WTC11 (cell line): ENCODE results near the gene CDCA8. TPM values are rescaled to one million over a fixed set of nuclear protein-coding genes. Genes with fewer than 3 reads are reported as not detected.
A peak's percentile ranks its signal among the peaks of the same experiment; 100 is the strongest.

Source experiments
- ATAC-seq: fragments of 200-7000 bp; cut with Tn5 transposase; 2 replicates; pipeline ENCODE4 v1.10.0; 2021; ENCODE audit warnings: mild to moderate bottlenecking, moderate library complexity
- CTCF ChIA-PET: fragments of 300-600 bp; sonication (Branson Sonifier 250); formaldehyde crosslinking; loops from one replicate; lab custom pipeline; 2021; ENCODE audit warnings: antibody characterized with exemption; lab: Charles Lee
- POLR2A ChIA-PET: fragments of 350-600 bp; sonication (Branson Sonifier 250); formaldehyde crosslinking; loops from one replicate; lab custom pipeline; 2021; ENCODE audit warnings: antibody characterized with exemption; lab: Charles Lee
- DNase-seq: peaks from one replicate; pipeline ENCODE4 v3.0.0; 2021; ENCODE audit warnings: low spot score
- H3K27ac Mint-ChIP-seq: 2 replicates; pipeline ENCODE4 v1.8.0; 2021; ENCODE audit warnings: mixed read lengths
- H3K27me3 Mint-ChIP-seq: 2 replicates; pipeline ENCODE4 v1.8.0; 2021; ENCODE audit warnings: low read depth, mild to moderate bottlenecking, moderate library complexity, mixed read lengths
- H3K36me3 Mint-ChIP-seq: 2 replicates; pipeline ENCODE4 v1.8.0; 2021; ENCODE audit warnings: mixed read lengths
- H3K4me1 Mint-ChIP-seq: 2 replicates; pipeline ENCODE4 v1.8.0; 2022; ENCODE audit warnings: mixed read lengths
- H3K4me3 Mint-ChIP-seq: 2 replicates; pipeline ENCODE4 v1.8.0; 2021; ENCODE audit warnings: mild to moderate bottlenecking, moderate library complexity, mixed read lengths
- H3K9me3 Mint-ChIP-seq: 2 replicates; pipeline ENCODE4 v1.8.0; 2021; ENCODE audit warnings: mixed read lengths
- ARID4B ChIP-seq: sonication (generic); formaldehyde crosslinking; IDR thresholded peaks from 2 replicates; pipeline ENCODE4 v1.8.0; 2023; ENCODE audit warnings: missing genetic modification reagents, mild to moderate bottlenecking, borderline replicate concordance
- ATF1 ChIP-seq: sonication (generic); formaldehyde crosslinking; IDR thresholded peaks from 2 replicates; pipeline ENCODE4 v1.8.1; 2023; ENCODE audit warnings: mild to moderate bottlenecking, moderate library complexity, missing genetic modification reagents
- FOXK1 ChIP-seq: sonication (generic); formaldehyde crosslinking; IDR thresholded peaks from 2 replicates; pipeline ENCODE4 v1.8.0; 2022; ENCODE audit warnings: mild to moderate bottlenecking, moderate library complexity, missing genetic modification reagents
- GABPB1 ChIP-seq: sonication (generic); formaldehyde crosslinking; IDR thresholded peaks from 2 replicates; pipeline ENCODE4 v1.8.1; 2023; ENCODE audit warnings: mild to moderate bottlenecking, missing genetic modification reagents
- GRHL2 ChIP-seq: fragments of 250-450 bp; sonication (Bioruptor Pico); IDR thresholded peaks from 2 replicates; pipeline ENCODE4 v1.8.0; 2022; ENCODE audit warnings: mild to moderate bottlenecking, moderate library complexity; ENCODE audit not compliant: insufficient replicate concordance, severe bottlenecking
- GTF2I ChIP-seq: fragments of 250-450 bp; sonication (Bioruptor Pico); conservative IDR thresholded peaks from 2 replicates; pipeline ENCODE4 v1.4.0; 2021; ENCODE audit warnings: mild to moderate bottlenecking
- HMGA2 ChIP-seq: fragments of 250-450 bp; sonication (Bioruptor Pico); IDR thresholded peaks from 2 replicates; pipeline ENCODE4 v1.4.0; 2021; ENCODE audit warnings: mild to moderate bottlenecking, moderate library complexity
- MYBL2 ChIP-seq: sonication (generic); formaldehyde crosslinking; IDR thresholded peaks from 2 replicates; pipeline ENCODE4 v1.8.1; 2023; ENCODE audit warnings: mild to moderate bottlenecking, moderate library complexity, missing genetic modification reagents
- NFATC4 ChIP-seq: fragments of 250-450 bp; sonication (Bioruptor Pico); IDR thresholded peaks from 2 replicates; pipeline ENCODE4 v1.9.0; 2021; ENCODE audit warnings: mild to moderate bottlenecking
- NR3C1 ChIP-seq: sonication (generic); formaldehyde crosslinking; conservative IDR thresholded peaks from 2 replicates; pipeline ENCODE4 v1.8.1; 2023; ENCODE audit warnings: low read depth, mild to moderate bottlenecking, missing genetic modification reagents
- RELA ChIP-seq: sonication (generic); formaldehyde crosslinking; IDR thresholded peaks from 2 replicates; pipeline ENCODE4 v1.8.1; 2022; ENCODE audit warnings: missing genetic modification reagents, mild to moderate bottlenecking, borderline replicate concordance
- SMAD3 ChIP-seq: sonication (generic); formaldehyde crosslinking; IDR thresholded peaks from 2 replicates; pipeline ENCODE4 v1.8.0; 2022; ENCODE audit warnings: missing genetic modification reagents, mild to moderate bottlenecking, borderline replicate concordance
- ZMAT4 ChIP-seq: fragments of 250-450 bp; sonication (Bioruptor Pico); IDR thresholded peaks from 2 replicates; pipeline ENCODE4 v1.9.0; 2021; ENCODE audit warnings: mild to moderate bottlenecking
- ZNF219 ChIP-seq: sonication (generic); formaldehyde crosslinking; IDR thresholded peaks from 2 replicates; pipeline ENCODE4 v1.8.0; 2023; ENCODE audit warnings: missing genetic modification reagents, mild to moderate bottlenecking, borderline replicate concordance
- ZNF263 ChIP-seq: sonication (generic); formaldehyde crosslinking; IDR thresholded peaks from 2 replicates; pipeline ENCODE4 v1.8.1; 2022; ENCODE audit warnings: low read depth, mild to moderate bottlenecking, moderate library complexity, missing genetic modification reagents
- ZNF512 ChIP-seq: sonication (generic); formaldehyde crosslinking; IDR thresholded peaks from 2 replicates; pipeline ENCODE4 v1.8.1; 2022; ENCODE audit warnings: missing genetic modification reagents, borderline replicate concordance
- total RNA-seq: library from RNA; stranded (reverse); gene quantifications from 3 replicates; pipeline ENCODE4 v1.2.3, GENCODE V29; 2021
- TF ChIP-seq, protein P1 (sequence below): sonication (generic); formaldehyde crosslinking; conservative IDR thresholded peaks from 2 replicates; pipeline ENCODE4 v1.8.1; 2023; ENCODE audit warnings: mild to moderate bottlenecking, low read depth, missing genetic modification reagents, moderate library complexity
- TF ChIP-seq, protein P2 (sequence below): sonication (generic); formaldehyde crosslinking; IDR thresholded peaks from 2 replicates; pipeline ENCODE4 v1.8.1; 2022; ENCODE audit warnings: low read depth, missing genetic modification reagents, borderline replicate concordance
- TF ChIP-seq, protein P3 (sequence below): sonication (generic); formaldehyde crosslinking; IDR thresholded peaks from 2 replicates; pipeline ENCODE4 v1.8.0; 2023; ENCODE audit warnings: missing genetic modification reagents
- TF ChIP-seq, protein P4 (sequence below): fragments of 250-450 bp; sonication (Bioruptor Pico); IDR thresholded peaks from 2 replicates; pipeline ENCODE4 v1.9.0; 2021; ENCODE audit warnings: mild to moderate bottlenecking

The CDCA8 gene
- total RNA-seq, 1 experiment from 2014 or later = 47.7 TPM

DNA sequence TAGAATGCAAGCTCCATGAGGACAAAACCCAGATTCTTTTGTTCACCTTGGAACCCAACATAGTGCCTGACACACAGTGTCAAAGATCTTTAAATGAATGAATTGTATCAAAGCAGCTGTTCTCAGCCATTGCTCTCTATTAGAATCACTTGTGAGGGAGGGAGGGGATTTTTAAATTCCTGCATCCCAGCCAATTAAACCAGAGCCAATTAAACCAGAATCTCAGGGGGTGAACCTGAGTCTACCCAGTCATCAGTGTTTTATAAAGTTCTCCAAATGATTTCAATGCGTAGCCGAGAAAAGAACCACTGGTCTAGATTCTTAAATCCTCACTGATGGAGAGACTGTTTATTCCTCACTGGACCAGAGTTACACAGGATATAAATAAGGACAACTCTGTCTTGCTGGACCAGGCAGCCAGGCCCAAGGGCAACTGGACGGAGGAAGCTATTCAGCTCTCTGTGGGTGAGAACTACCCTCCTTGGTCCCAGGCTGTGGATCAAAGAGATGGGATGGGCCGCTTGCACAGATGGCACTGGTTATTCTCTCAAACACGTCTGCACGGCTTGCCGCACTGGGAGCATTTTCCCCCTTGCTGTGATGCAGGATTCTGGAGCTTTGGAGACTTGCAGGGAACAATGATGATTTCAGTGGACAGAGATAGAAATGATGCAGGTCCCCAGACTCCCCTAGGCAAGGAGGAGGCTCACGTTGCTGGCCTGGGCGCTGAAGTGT is 20.0 kb upstream of the CDCA8 start (continued):
- TF ChIP-seq, protein P1, sequence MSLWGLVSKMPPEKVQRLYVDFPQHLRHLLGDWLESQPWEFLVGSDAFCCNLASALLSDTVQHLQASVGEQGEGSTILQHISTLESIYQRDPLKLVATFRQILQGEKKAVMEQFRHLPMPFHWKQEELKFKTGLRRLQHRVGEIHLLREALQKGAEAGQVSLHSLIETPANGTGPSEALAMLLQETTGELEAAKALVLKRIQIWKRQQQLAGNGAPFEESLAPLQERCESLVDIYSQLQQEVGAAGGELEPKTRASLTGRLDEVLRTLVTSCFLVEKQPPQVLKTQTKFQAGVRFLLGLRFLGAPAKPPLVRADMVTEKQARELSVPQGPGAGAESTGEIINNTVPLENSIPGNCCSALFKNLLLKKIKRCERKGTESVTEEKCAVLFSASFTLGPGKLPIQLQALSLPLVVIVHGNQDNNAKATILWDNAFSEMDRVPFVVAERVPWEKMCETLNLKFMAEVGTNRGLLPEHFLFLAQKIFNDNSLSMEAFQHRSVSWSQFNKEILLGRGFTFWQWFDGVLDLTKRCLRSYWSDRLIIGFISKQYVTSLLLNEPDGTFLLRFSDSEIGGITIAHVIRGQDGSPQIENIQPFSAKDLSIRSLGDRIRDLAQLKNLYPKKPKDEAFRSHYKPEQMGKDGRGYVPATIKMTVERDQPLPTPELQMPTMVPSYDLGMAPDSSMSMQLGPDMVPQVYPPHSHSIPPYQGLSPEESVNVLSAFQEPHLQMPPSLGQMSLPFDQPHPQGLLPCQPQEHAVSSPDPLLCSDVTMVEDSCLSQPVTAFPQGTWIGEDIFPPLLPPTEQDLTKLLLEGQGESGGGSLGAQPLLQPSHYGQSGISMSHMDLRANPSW (CRISPR knock-in tag) = no peak
- TF ChIP-seq FOXK1 (CRISPR knock-in tag) (no peak), ARID4B (CRISPR knock-in tag) (no peak), ZMAT4 (no peak), GTF2I (CRISPR knock-in tag) (no peak)

DNA sequence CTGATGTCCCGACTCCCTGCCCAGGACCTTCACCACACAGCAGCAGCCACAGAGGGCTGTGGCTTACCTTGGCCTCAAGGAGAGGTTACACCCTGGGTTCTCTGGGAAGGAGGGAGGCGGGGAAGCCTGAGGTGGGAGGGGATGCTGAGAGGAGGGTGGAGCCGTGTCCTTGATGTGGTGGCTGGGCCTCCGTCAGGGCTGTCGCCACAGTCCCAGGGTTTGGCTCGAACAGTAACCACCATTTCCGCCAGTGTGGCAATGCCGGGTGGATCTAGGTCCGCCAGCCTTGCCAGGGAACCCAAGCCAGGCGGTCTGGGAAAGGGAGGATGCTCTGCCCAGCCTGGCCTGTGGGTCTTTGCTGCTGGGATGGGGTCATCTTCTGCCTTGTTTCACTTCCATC is 18.4 kb upstream of the CDCA8 start:
- Mint-ChIP-seq H3K4me1 (0 out of 2 replicates have a peak, but pooled peaks cover 3% of the 10 kb centered on the region), H3K27me3 (no peaks in the 10 kb centered on the region; the same call in 1 of the 2 replicates), H3K27ac (no peak overlapping the region), H3K9me3 (no peaks in the 10 kb centered on the region), H3K36me3 (no peaks in the 10 kb centered on the region), H3K4me3 (no peak overlapping the region)
- ChIA-PET CTCF (interaction anchor here (0.5 to 1.6 kb wide), 4 partner anchors 71 to 1946 kb away, joined by 3 to 8 read pairs (median 3); no protein-coding TSS in a partner anchor), POLR2A (no interaction called here)
- ATAC-seq (peak; percentile 90), DNase-seq (peak; percentile 31)
- TF ChIP-seq NR3C1 (CRISPR knock-in tag) (no peak), HMGA2 (CRISPR knock-in tag) (no peak), MYBL2 (CRISPR knock-in tag) (no peak), ZMAT4 (no peak), GRHL2 (CRISPR knock-in tag) (no peak), ZNF219 (CRISPR knock-in tag) (no peak), GABPB1 (CRISPR knock-in tag) (no peak), SMAD3 (CRISPR knock-in tag) (no peak), ZNF512 (CRISPR knock-in tag) (no peak), RELA (CRISPR knock-in tag) (no peak), ZNF263 (CRISPR knock-in tag) (no peak), NFATC4 (CRISPR knock-in tag) (no peak), ATF1 (CRISPR knock-in tag) (no peak)
- TF ChIP-seq, protein P2, sequence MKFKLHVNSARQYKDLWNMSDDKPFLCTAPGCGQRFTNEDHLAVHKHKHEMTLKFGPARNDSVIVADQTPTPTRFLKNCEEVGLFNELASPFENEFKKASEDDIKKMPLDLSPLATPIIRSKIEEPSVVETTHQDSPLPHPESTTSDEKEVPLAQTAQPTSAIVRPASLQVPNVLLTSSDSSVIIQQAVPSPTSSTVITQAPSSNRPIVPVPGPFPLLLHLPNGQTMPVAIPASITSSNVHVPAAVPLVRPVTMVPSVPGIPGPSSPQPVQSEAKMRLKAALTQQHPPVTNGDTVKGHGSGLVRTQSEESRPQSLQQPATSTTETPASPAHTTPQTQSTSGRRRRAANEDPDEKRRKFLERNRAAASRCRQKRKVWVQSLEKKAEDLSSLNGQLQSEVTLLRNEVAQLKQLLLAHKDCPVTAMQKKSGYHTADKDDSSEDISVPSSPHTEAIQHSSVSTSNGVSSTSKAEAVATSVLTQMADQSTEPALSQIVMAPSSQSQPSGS (CRISPR knock-in tag) = no peak
- TF ChIP-seq, protein P3, sequence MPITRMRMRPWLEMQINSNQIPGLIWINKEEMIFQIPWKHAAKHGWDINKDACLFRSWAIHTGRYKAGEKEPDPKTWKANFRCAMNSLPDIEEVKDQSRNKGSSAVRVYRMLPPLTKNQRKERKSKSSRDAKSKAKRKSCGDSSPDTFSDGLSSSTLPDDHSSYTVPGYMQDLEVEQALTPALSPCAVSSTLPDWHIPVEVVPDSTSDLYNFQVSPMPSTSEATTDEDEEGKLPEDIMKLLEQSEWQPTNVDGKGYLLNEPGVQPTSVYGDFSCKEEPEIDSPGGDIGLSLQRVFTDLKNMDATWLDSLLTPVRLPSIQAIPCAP = no peak
- TF ChIP-seq, protein P4, sequence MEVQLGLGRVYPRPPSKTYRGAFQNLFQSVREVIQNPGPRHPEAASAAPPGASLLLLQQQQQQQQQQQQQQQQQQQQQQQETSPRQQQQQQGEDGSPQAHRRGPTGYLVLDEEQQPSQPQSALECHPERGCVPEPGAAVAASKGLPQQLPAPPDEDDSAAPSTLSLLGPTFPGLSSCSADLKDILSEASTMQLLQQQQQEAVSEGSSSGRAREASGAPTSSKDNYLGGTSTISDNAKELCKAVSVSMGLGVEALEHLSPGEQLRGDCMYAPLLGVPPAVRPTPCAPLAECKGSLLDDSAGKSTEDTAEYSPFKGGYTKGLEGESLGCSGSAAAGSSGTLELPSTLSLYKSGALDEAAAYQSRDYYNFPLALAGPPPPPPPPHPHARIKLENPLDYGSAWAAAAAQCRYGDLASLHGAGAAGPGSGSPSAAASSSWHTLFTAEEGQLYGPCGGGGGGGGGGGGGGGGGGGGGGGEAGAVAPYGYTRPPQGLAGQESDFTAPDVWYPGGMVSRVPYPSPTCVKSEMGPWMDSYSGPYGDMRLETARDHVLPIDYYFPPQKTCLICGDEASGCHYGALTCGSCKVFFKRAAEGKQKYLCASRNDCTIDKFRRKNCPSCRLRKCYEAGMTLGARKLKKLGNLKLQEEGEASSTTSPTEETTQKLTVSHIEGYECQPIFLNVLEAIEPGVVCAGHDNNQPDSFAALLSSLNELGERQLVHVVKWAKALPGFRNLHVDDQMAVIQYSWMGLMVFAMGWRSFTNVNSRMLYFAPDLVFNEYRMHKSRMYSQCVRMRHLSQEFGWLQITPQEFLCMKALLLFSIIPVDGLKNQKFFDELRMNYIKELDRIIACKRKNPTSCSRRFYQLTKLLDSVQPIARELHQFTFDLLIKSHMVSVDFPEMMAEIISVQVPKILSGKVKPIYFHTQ (CRISPR knock-in tag) = no peak
